ENCODE data around the gene PRX.
"Not testable (repeated sequence)": the region's sequence is repeated elsewhere in the genome, so short reads cannot be mapped to it uniquely, and the experiment has no call there.

PRX gene

GRCh38 chr19:40414542-40415535 lies 1.7 kb upstream of the PRX start:
- no peak for DNase-seq

GRCh38 chr19:40412866-40413265 lies 312 bp downstream of the PRX start:
- DNase-seq = no peak

- DNase-seq = no peak
Measured at GRCh38 chr19:40411958-40412499, 1.1 kb downstream of the PRX start.

- DNase-seq = peak in 1 of 2 experiments; percentile 6
Measured at GRCh38 chr19:40411125-40411842, 1.9 kb downstream of the PRX start.

- no peak for DNase-seq
Measured at GRCh38 chr19:40410030-40410389, 3.2 kb downstream of the PRX start.

GRCh38 chr19:40408598-40408925 lies 4.6 kb downstream of the PRX start:
- DNase-seq = not testable (repeated sequence)

- DNase-seq = peak; percentile 32 to 45
Measured at GRCh38 chr19:40407714-40408597, 5.2 kb downstream of the PRX start.

- DNase-seq = peak; percentile 86 to 88
Measured at GRCh38 chr19:40403262-40403984, 9.8 kb downstream of the PRX start.

- no peak for DNase-seq
Measured at GRCh38 chr19:40400559-40400958, 12.6 kb downstream of the PRX start.

- DNase-seq = no peak
Measured at GRCh38 chr19:40398417-40399131, 14.6 kb downstream of the PRX start.

GRCh38 chr19:40397568-40397906 lies 15.6 kb downstream of the PRX start:
- DNase-seq = no peak

- no peak for DNase-seq
Measured at GRCh38 chr19:40396886-40397567, 16.2 kb downstream of the PRX start.

- no peak for DNase-seq
Measured at GRCh38 chr19:40395956-40396355, 17.2 kb downstream of the PRX start.

- no peak for DNase-seq
Measured at GRCh38 chr19:40394816-40395210, 18.4 kb downstream of the PRX start.

GRCh38 chr19:40393894-40394815 lies 19.0 kb downstream of the PRX start:
- no peak for DNase-seq

- DNase-seq = no peak
Measured at GRCh38 chr19:40392894-40393517, 20.2 kb downstream of the PRX start.

- no peak for DNase-seq
Measured at GRCh38 chr19:40392123-40392522, 21.1 kb downstream of the PRX start.

- no peak for DNase-seq
Measured at GRCh38 chr19:40390084-40390742, 23.0 kb downstream of the PRX start, which contains the start of gene HIPK4. TSS of gene HIPK4 (minus strand) at chr19:40390181. CDS start at chr19:40389902, 279 bp downstream.

Data from Kasumi-1 (cell line).